ENCODE measurements around the gene OR4D10.

Gene OR4D10

DNA sequence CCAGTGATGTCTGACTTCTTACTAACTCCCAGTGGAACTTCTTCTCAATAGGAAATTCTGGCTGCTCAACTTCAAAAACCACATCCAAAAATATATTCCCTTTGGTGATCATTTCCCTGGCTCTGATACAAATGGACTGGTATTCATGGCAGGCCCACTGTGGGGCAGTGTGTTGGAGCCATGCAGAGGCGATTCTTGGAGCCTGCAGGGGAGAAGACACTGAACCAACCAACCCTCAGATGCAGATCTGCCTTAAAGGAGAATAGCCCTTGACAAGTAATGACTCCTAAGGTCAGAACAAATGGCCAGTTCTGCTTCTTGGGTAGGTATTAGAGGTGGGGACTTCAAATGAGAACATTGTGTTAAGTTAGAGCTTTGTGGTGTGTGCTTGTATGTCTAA, 50.4 kb downstream of the OR4D10 start:
- Histone ChIP-seq H3K4me3 (ENCODE audit: extremely low read depth, insufficient read depth, low read length, poor library complexity, severe bottlenecking) (no peak overlapping the region), H3K4me1 (ENCODE audit: control insufficient read depth, insufficient read depth, low read length, poor library complexity, severe bottlenecking) (no peaks in the 10 kb centered on the region), H3K36me3 (ENCODE audit: control insufficient read depth, insufficient read depth, low read length) (no peaks in the 10 kb centered on the region), H3K9me3 (ENCODE audit: control insufficient read depth, low read length) (no peaks in the 10 kb centered on the region), H3K27ac (ENCODE audit: low read depth, low read length, severe bottlenecking) (no peak overlapping the region)
- 29% methylated on average over 1 of the region's 1 CpG; no CpG with 5 or more reads in 1 of the 2 experiments for WGBS, 2 experiments (ENCODE audit: insufficient coverage in 2 of 2)

DNA sequence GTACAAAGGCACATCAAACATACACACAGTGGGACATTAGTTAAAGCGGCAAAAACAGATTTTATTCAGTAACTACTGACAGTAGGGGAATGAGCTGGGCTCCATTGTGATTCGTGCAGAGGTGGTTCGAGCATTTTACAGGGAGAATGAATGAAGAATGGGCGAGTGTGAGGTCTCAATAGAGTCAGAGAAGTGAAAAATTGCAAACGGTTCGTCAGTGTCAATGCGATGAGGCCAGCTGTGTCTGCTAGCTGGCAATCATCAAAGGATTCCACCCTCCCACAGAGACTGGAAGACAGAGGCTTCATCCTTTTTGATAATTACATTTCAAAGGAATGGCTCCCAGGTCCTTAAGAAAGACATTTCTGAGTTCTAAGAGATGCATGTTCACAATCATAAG, 55.6 kb downstream of the OR4D10 start:
- no peak overlapping the region for H3K27ac ChIP-seq (ENCODE audit: low read depth, low read length, severe bottlenecking)
- no peak overlapping the region for H3K4me3 ChIP-seq (ENCODE audit: extremely low read depth, insufficient read depth, low read length, poor library complexity, severe bottlenecking)
- no peaks in the 10 kb centered on the region for H3K36me3 ChIP-seq (ENCODE audit: control insufficient read depth, insufficient read depth, low read length)
- no peaks in the 10 kb centered on the region for H3K4me1 ChIP-seq (ENCODE audit: control insufficient read depth, insufficient read depth, low read length, poor library complexity, severe bottlenecking)
- WGBS, 2 experiments (ENCODE audit: insufficient coverage in 2 of 2): 20 to 23% methylated on average over 3 to 5 of the region's 7 CpGs
- no peaks in the 10 kb centered on the region for H3K9me3 ChIP-seq (ENCODE audit: control insufficient read depth, low read length)

Data from mesodermal cell (in vitro differentiated cells).